ENCODE measurements around the gene SLC6A2.

Gene SLC6A2

GRCh38 chr16:55647798-55648197 is 8.0 kb upstream of the SLC6A2 start:
- no peak for DNase-seq (ENCODE audit: low spot score)

GRCh38 chr16:55651841-55652824 is 3.7 kb upstream of the SLC6A2 start:
- no peak for DNase-seq (ENCODE audit: low spot score)

- no peak for DNase-seq (ENCODE audit: low spot score)
These were observed 2.7 kb upstream of the SLC6A2 start for GRCh38 chr16:55653106-55653505.

DNA sequence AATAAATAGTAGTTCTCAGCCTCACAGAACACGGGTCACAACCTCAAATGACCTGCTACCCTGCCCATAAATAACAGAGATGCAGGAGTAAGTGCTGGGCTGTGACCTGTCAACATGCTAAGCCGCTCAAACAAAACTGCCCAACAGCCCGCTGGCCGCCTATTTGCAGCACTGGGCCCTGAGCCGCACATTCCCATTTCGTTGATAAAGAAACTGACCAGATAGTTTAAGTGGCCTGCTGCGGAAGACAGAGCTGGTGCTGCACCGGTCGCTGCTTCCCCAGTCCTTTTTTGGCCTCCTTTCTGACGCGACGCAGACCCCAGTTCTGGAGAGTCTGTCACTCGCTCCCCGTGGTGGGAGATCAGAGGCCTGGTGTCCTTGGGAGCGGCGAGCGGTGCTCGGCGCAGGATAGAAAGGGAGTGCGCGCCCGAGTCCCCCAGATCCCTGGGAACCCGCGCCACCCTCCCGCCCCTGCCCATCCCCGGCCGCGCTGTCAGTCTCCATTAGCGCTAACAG is 349 bp upstream of the SLC6A2 start:
- DNase-seq (ENCODE audit: low spot score): no peak

DNA sequence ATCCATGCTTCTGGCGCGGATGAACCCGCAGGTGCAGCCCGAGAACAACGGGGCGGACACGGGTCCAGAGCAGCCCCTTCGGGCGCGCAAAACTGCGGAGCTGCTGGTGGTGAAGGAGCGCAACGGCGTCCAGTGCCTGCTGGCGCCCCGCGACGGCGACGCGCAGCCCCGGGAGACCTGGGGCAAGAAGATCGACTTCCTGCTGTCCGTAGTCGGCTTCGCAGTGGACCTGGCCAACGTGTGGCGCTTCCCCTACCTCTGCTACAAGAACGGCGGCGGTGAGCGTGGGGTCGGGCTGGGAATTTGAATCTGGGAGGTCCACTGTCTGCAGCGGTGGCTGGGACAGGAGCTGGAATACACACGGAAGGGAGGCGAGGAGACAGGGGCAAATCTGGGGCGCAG is 904 bp downstream of the SLC6A2 start:
- DNase-seq (ENCODE audit: low spot score): no peak

GRCh38 chr16:55657616-55658015 is 1.8 kb downstream of the SLC6A2 start:
- no peak for DNase-seq (ENCODE audit: low spot score)

DNA sequence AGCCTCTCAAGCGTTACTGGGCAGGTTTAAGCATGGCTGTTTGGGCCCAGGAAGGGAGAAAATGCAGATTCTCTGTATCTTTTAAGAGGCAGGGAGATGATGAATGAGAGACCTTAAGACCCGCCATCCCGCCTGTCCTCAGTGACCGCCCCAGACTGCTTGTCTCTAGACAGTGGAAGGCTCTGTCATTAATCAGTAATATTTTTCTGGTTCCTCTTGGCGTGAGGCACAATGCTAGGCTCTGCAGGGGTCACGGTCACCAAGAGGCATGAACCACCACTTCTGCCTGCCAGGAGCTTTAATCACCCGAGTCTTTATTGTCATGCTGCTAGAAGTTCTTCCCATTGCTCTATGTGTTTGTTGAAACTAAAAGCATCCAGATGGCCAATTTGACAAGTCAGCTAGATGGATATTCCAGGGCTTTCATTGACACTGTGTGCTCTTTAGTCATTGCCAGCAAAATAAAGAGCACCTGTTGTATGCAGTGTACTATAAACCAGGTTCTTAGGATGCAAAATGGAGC is 3.2 kb downstream of the SLC6A2 start:
- DNase-seq (ENCODE audit: low spot score): no peak

DNA sequence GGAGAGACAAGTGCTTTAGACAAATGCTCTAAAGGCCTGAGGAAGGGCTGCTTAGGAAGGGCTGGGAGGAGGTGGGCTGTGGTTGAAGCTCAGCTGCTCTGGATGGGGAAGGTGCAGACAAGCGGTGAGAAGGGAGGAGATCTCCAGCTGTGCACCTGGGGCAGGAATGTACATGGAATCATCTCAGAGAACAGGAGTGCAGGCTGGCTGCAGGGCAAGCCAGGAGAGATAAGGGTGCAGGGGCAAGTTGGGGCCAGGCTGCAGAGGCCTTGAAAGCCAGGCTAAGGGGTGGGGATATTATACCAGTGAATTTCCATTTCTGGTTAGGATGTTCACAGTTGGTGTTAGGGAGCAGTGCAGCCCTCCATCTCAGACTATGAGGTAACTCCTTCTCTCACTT is 4.2 kb downstream of the SLC6A2 start:
- no peak for DNase-seq (ENCODE audit: low spot score)

GRCh38 chr16:55660828-55661227 is 5.0 kb downstream of the SLC6A2 start:
- DNase-seq (ENCODE audit: low spot score): no peak

DNA sequence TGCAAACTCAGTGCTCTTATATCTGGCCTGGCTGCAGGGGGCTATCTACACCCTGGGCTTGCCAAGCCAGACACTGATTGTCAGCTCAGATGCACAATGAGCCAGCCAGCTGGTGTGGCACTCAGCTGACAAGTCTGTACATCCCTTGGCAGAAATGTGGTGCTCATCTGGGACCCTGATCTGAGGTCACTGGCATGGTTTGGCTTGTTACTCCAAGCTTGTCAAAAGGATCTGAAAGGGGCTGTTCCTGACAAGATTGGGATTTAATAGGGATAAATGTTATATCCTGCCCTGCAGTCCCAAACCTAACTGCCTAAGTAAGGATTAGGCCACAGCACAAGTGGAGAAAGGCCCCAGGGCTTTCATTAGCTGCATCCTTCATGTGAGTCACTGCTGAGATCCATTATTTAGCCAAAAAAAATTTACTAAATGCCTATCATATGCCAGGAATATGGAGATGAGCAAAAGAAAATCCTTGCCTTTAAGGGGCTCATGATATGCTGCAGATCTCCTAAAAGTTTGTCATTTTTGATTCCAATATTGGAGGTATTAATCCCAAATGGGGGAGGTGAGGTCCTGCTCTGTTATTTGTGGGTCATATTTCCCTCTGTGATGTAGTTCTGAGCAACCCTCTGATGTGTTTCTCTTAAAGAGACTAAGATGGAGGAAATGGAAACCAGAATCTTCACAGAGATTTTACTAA is 6.3 kb downstream of the SLC6A2 start:
- no peak for DNase-seq (ENCODE audit: low spot score)

- DNase-seq (ENCODE audit: low spot score): no peak
These were observed 6.8 kb downstream of the SLC6A2 start for GRCh38 chr16:55662644-55663031.

DNA sequence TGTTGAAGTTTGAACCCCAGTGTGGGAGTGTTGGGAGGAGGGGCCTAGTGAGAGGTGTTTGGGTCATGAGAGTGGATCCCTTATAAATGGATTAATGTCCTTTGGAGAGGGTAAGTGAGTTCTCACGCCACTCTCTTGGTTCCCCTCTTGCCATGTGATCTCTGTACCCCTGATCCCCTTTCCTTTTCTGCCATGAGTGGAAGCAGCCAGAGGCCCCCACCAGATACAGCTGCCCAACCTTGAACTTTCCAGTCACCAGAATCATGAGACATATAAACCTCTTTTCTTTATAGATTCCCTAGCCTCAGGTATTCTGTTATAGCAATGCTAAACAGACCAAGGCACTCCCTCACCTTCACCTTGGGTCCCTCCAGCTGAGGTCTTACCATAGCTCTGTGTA is 7.4 kb downstream of the SLC6A2 start:
- no peak for DNase-seq (ENCODE audit: low spot score)

DNA sequence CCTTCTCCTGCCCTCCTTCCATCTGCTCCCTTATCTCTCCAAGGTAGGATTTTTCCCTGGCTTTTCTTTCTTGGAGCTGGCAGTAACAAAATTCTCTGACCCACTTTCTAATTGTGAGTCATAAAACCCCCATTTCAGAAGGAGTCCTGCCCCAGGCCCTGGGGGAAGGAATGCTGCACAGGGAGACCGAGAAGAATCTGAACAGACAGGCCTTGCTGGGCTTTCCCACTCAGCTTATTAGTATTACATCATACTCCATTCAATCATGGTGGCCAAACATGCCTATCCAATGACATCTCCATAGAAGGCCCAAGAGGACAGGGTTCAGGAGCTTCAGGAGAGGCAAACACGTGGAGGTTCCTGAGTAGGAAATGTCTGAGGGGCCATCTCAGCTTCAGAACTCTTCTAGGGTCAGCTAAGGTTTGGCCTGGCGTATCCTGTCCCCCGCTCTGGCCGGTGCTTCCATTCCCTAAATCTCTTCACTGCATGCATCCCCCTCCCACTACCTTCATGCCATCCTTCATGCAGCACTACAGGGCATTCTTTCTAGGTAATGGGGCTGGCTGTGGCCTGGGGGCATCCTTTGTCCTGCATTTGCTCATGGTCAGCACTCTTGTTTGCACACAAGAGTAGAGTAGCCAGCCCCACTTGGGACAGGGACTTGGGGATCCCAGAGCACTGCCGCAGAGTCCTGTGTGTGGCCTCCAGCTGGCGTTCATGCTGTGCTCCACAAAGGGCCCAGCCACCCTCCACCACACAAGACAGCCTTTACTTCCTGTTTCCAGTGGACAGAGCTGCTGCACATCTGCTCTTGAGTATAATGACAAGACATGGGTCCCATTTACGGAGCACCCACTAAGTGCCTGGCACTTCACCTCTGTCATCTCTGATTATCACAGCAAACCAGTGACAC is 8.2 kb downstream of the SLC6A2 start:
- no peak for DNase-seq (ENCODE audit: low spot score)

GRCh38 chr16:55664786-55665407 is 9.1 kb downstream of the SLC6A2 start:
- DNase-seq (ENCODE audit: low spot score): no peak

DNA sequence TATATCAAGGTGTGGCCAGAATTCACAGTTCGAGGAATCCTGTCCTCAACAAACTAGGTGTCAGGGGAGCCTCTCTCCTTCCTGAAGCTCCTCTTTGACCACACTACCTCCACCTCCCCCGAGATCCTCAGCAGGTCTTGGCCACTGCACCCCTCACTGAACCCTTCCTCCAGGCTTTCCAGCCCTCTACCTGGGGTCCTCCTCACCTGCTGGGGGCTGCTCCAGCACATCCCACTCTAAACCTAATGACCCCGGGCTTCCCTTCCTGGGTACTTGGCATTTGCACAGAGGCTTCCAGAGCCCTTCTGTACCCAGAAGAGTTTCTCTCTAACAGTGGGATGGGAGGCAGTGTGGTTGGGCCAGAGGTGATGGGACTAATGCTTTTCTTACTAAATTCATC is 9.7 kb downstream of the SLC6A2 start:
- no peak for DNase-seq (ENCODE audit: low spot score)

DNA sequence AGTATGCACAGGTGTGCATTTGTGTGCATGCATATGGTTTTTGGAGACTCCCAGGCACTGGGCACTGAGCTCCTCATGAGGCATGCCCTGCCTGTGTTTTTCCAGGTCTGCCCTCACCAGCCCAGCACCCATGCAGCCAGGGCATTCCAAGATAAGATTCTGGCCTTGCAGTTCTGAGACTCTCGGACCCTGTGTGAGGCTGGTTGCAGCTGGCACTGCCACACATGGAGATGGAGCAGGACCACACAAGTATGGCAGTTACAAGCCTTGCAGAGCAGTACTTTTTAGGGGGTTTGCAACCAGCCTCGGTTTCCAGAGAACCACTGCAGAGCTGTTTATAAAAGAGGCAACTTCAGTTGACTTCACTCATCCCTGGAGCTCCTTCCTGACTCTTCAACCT is 10.2 kb downstream of the SLC6A2 start:
- DNase-seq (ENCODE audit: low spot score): no peak

DNA sequence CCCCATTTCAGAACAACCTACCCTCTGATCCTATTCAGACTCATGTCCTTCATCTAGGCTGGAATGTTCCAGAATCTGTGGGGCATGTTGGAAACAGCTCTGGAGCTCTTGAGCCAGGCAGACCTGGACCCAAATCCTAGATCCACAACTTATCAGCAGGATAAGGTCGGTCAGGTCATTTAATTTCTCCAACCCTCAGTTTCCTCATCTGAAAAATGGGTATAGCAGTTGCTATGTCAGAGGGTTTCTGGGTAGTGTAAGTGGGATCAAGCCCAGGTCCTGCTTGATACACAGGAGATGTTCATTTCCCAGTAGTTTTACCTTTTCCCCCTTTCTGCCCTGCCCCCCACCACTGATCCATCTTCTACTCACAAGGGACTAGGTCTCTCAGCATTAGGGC is 12.0 kb downstream of the SLC6A2 start:
- DNase-seq (ENCODE audit: low spot score): no peak

GRCh38 chr16:55668340-55669281 is 12.8 kb downstream of the SLC6A2 start:
- DNase-seq (ENCODE audit: low spot score): no peak

DNA sequence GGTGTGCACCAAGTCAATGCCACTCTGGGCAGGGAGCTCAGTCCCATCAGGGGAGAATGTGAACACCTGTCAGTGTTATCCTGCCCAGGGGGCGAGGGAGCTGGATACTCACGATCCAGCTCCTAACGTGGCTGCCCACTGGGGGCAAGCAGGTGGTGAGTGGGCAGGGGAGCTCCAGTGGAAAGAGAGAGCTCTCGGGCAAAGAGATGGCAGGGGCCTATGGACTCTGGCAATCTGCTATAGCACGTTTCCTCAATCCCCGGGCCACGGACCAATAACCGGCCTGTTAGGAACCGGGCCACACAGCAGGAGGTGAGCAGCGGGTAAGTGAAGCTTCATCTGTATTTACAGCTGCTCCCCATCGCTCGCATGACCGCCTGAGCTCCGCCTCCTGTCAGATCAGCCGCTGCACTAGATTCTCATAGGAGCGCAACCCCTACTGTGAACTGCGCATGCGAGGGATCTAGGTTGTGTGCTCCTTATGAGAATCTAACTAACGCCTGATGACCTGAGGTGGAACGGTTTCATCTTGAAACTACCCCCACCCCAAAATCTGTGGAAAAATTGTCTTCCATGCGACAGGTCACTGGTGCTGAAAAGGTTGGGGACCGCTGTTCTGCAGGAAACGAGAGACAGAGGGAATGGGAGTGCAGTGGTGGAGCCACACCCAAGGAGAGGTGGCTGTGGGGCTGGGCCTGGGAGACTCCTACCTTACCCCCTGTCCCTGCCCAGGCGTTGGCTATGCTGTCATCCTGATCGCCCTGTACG is 15.6 kb downstream of the SLC6A2 start:
- DNase-seq (ENCODE audit: low spot score): no peak

GRCh38 chr16:55671974-55672280 is 16.1 kb downstream of the SLC6A2 start:
- no peak for DNase-seq (ENCODE audit: low spot score)
